ACC112 (cell line): ENCODE measurements around the gene FIGNL1.

ENCODE experiments used
- H2AFZ ChIP-seq: fragments of 200-600 bp; sonication (generic); one replicate; pipeline ENCODE4 v1.6.0; 2017; ENCODE audit warnings: antibody characterized with exemption, low read length; ENCODE audit not compliant: unreplicated experiment
- H3K27ac ChIP-seq: fragments of 200-600 bp; sonication (generic); 2 replicates; pipeline ENCODE4 v1.5.1; 2014; ENCODE audit warnings: low read depth, mild to moderate bottlenecking, antibody characterized with exemption, low read length, moderate library complexity
- H3K27me3 ChIP-seq: fragments of 200-600 bp; sonication (generic); 2 replicates; pipeline ENCODE4 v1.6.1; 2014; ENCODE audit warnings: mild to moderate bottlenecking, antibody characterized with exemption, low read length, moderate library complexity, mixed read lengths; ENCODE audit not compliant: insufficient read depth
- H3K36me3 ChIP-seq: fragments of 200-600 bp; sonication (generic); 2 replicates; pipeline ENCODE4 v1.6.1; 2016; ENCODE audit warnings: mild to moderate bottlenecking, antibody characterized with exemption, low read length, moderate library complexity, mixed read lengths; ENCODE audit not compliant: insufficient read depth
- H3K4me1 ChIP-seq: fragments of 200-600 bp; sonication (generic); one replicate; pipeline ENCODE4 v1.6.1; 2016; ENCODE audit warnings: low read length, mixed read lengths; ENCODE audit not compliant: insufficient read depth, unreplicated experiment, control insufficient read depth
- H3K4me3 ChIP-seq: fragments of 200-600 bp; sonication (generic); 2 replicates; pipeline ENCODE4 v1.5.1; 2014; ENCODE audit warnings: mild to moderate bottlenecking, low read depth, low read length
- H3K79me2 ChIP-seq: fragments of 200-600 bp; sonication (generic); one replicate; pipeline ENCODE4 v1.6.0; 2016; ENCODE audit warnings: low read length; ENCODE audit not compliant: control insufficient read depth, unreplicated experiment, insufficient read depth

Gene FIGNL1

GRCh38 chr7:50449881-50450589, at the start of gene FIGNL1:
FIGNL1 (minus strand) TSS chr7:50450350; CDS start chr7:50447287, 3,063 bp downstream.
- Histone ChIP-seq H3K27me3 (peaks cover 10% of the 10 kb centered on the region; the same call in 1 of the 2 replicates), H3K36me3 (peaks cover 6% of the 10 kb centered on the region; the same call in 1 of the 2 replicates), H3K79me2 (peaks cover 19% of the 10 kb centered on the region), H3K27ac (peak within 1 kb of the TSS; percentile 70), H3K4me1 (peaks cover 24% of the 10 kb centered on the region), H3K4me3 (peak within 1 kb of the TSS; percentile 88), H2AFZ (peak within 1 kb of the TSS; percentile 94)

- Histone ChIP-seq H3K36me3 (no peaks in the 10 kb centered on the region), H3K27me3 (no peaks in the 10 kb centered on the region), H3K27ac (no peak overlapping the region), H2AFZ (no peak overlapping the region), H3K4me3 (no peak overlapping the region), H3K79me2 (no peaks in the 10 kb centered on the region), H3K4me1 (peaks cover 49% of the 10 kb centered on the region)
Measured at GRCh38 chr7:50499092-50499491, 48.9 kb upstream of the FIGNL1 start.

GRCh38 chr7:50497968-50498367, 47.8 kb upstream of the FIGNL1 start:
- Histone ChIP-seq H3K27ac (peak overlapping the region; percentile 59; the same call in 1 of the 2 replicates), H3K36me3 (no peaks in the 10 kb centered on the region)

GRCh38 chr7:50497068-50497642, 47.0 kb upstream of the FIGNL1 start:
- Histone ChIP-seq H3K27ac (peak overlapping the region; percentile 59), H3K36me3 (no peaks in the 10 kb centered on the region), H2AFZ (peak overlapping the region; percentile 82), H3K4me3 (peak overlapping the region; percentile 19; the same call in 1 of the 2 replicates), H3K79me2 (no peaks in the 10 kb centered on the region), H3K4me1 (peaks cover 34% of the 10 kb centered on the region), H3K27me3 (no peaks in the 10 kb centered on the region)

More at GRCh38 chr7:50497968-50498367, 47.8 kb upstream of the FIGNL1 start:
- peak overlapping the region; percentile 19; the same call in 1 of the 2 replicates for H3K4me3 ChIP-seq
- no peaks in the 10 kb centered on the region for H3K27me3 ChIP-seq
- peaks cover 41% of the 10 kb centered on the region for H3K4me1 ChIP-seq
- H3K79me2 ChIP-seq, result no peaks in the 10 kb centered on the region
- H2AFZ ChIP-seq, result no peak overlapping the region

- Histone ChIP-seq H3K27ac (peak overlapping the region; percentile 59), H3K79me2 (no peaks in the 10 kb centered on the region), H3K36me3 (no peaks in the 10 kb centered on the region), H3K4me1 (peaks cover 28% of the 10 kb centered on the region), H3K27me3 (no peaks in the 10 kb centered on the region), H2AFZ (peak overlapping the region; percentile 82), H3K4me3 (peak overlapping the region; percentile 19; the same call in 1 of the 2 replicates)
Measured at GRCh38 chr7:50496569-50496968, 46.4 kb upstream of the FIGNL1 start.

- no peak overlapping the region for H3K27ac ChIP-seq
- no peaks in the 10 kb centered on the region for H3K27me3 ChIP-seq
- H2AFZ ChIP-seq, result no peak overlapping the region
- H3K4me1 ChIP-seq, result peaks cover 24% of the 10 kb centered on the region
- no peaks in the 10 kb centered on the region for H3K36me3 ChIP-seq
- no peaks in the 10 kb centered on the region for H3K79me2 ChIP-seq
- H3K4me3 ChIP-seq, result no peak overlapping the region
Measured at GRCh38 chr7:50495746-50496145, 45.6 kb upstream of the FIGNL1 start.

GRCh38 chr7:50492770-50493519, 42.8 kb upstream of the FIGNL1 start:
- H3K27ac ChIP-seq, result no peak overlapping the region
- no peak overlapping the region for H3K4me3 ChIP-seq
- no peak overlapping the region for H2AFZ ChIP-seq
- no peaks in the 10 kb centered on the region for H3K79me2 ChIP-seq
- H3K36me3 ChIP-seq, result no peaks in the 10 kb centered on the region
- H3K4me1 ChIP-seq, result peaks cover 17% of the 10 kb centered on the region
- no peaks in the 10 kb centered on the region for H3K27me3 ChIP-seq

GRCh38 chr7:50491943-50492342, 41.8 kb upstream of the FIGNL1 start:
- H2AFZ ChIP-seq, result no peak overlapping the region
- H3K27ac ChIP-seq, result no peak overlapping the region
- no peaks in the 10 kb centered on the region for H3K36me3 ChIP-seq
- H3K4me1 ChIP-seq, result peaks cover 7% of the 10 kb centered on the region
- no peak overlapping the region for H3K4me3 ChIP-seq
- H3K79me2 ChIP-seq, result no peaks in the 10 kb centered on the region
- H3K27me3 ChIP-seq, result no peaks in the 10 kb centered on the region

- H3K4me1 ChIP-seq, result no peaks in the 10 kb centered on the region
- no peak overlapping the region for H2AFZ ChIP-seq
- no peak overlapping the region for H3K27ac ChIP-seq
- H3K79me2 ChIP-seq, result no peaks in the 10 kb centered on the region
- no peaks in the 10 kb centered on the region for H3K36me3 ChIP-seq
- H3K27me3 ChIP-seq, result no peaks in the 10 kb centered on the region
- no peak overlapping the region for H3K4me3 ChIP-seq
Measured at GRCh38 chr7:50491209-50491608, 41.1 kb upstream of the FIGNL1 start.

- Histone ChIP-seq H3K4me1 (no peaks in the 10 kb centered on the region), H3K27me3 (no peaks in the 10 kb centered on the region), H3K27ac (no peak overlapping the region), H3K4me3 (no peak overlapping the region), H3K36me3 (no peaks in the 10 kb centered on the region), H3K79me2 (no peaks in the 10 kb centered on the region), H2AFZ (no peak overlapping the region)
Measured at GRCh38 chr7:50488379-50488778, 38.2 kb upstream of the FIGNL1 start.
